Stimulated activated CD4-positive, alpha-beta T cell treated with anti-CD3 and anti-CD28 coated beads, Interleukin-12 subunit alpha, Interleukin-12 subunit beta, amount 100 ng/mL, for 24 hours (primary cell): ENCODE results near the gene SUMO2.
A peak's percentile ranks its signal among the peaks of the same experiment; 100 is the strongest.
"Not testable (repeated sequence)": the region's sequence is repeated elsewhere in the genome, so short reads cannot be mapped to it uniquely, and the experiment has no call there.

ENCODE experiments used
- DNase-seq, 2 experiments: peaks; one replicate each; pipeline ENCODE4 v3.0.0-alpha.2; 2020; ENCODE audit warnings: low read depth in 2 of 2

Gene SUMO2

DNA sequence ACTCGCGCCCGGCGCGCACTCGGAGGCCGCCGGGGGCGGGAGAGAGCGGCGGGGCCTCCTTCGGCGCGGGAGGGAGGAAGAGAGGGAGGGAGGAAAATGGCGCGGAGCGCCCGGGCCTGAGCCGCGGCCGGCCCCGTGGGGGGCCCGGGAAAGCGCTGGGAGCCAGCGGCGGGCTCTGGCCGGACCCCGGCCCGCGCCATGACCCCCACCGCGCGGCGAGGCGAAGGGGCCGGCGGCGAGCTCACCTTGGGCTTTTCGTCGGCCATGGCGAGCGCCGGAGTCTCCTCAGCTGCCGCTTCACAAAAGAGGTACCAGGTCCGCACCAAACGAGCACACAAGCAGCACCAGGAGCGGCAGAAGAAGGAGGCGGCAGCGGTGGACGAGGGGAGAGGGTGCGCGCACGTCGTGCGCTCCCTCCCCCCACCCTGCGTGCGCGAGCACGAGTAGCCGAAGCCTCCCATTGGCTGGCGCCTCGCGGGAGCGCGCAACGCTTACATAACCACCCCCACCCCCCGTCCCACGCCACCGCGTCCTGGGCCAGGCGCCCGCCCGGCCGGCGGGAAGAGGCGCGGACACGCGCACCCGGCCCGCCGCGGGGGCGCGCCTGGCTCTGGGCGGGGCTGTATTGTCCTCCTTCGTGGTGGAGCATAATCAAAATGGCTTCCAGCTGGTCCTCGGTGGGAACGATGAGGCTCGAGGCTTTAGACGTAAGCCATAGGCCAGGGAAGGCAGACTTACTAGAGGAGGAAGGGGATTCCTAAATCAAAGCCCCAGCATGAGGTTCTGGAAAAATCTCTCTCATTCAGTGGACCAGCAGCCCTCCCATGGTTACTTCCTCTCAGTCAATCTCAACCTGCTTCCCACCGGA is at the start of gene SUMO2:
Gene SUMO2 (minus strand): TSS at position 391 of the 868 bp plus-strand sequence. CDS start 125 bp downstream, at position 266.
- peak; percentile 94 for DNase-seq

DNA sequence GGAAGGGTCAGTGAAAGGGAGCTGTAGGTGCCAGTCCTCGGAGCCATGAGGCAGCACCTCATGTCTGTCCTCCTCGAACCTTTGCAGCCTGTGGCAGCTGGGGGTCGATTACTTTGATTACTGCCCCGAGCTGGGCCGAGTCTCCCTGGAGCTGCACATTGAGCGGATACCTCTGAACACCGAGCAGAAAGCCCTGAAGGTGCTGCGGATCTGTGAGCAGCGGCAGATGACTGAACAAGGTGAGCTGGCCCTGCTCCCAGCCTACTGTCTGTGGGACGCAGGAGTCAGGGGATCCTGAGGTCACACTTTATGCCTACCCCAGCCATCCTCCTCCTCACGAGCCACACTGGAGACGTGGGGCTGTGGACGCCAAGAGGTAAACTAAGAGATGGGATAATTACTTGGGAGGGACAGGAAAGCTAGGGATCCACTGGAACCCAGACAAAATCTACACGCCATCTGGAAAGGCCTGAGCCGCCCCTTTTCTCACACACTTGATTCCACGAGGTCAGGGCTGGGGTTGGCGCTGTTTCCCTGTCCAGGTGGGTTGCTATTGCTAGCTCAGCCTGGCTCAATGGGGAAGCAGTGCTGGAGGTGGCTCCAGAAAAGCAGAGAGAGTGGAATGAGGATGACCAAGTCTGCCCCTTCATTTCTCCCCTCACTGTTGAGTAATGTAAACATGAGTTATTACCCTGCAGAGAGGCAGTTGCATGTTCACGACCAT is 49.1 kb upstream of the SUMO2 start:
- no peak for DNase-seq

DNA sequence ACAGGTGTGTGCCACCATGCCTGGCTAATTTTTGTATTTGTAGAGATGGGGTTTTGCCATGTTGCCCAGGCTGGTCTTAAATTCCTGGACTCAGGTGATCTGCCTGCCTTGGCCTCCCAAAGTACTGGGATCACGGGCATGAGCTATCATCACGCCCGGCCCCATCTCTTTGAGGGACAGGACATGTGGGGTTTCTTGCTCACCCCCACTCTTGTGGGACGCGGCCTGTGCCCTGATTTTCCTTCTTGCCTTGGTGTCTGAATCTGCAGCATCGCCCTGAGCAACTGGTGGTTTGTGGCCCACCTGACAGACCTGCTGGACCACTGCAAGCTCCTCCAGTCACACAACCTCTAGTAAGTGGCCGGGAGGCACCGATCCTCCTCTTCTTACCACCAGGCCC is 48.3 kb upstream of the SUMO2 start:
- no peak for DNase-seq

DNA sequence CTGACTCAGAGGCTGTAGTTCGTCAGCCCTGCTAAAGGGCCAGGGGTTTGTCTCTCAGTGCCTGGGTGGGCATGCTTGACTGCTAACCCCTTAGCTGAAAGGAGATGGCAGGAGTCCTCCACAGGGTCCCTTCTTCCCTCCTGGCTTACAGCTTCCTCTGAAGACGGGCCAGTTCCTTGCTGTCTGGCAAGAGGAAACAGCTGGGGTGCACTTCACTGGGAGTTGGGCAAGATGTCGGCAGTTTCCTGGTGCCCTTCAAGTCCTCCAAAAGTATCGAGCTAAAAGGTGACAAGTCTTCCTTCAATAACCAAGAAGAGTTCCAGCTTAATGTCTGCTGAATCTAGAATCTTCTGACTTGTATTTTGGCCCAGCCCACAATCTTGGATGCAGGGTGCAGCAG is 46.1 kb upstream of the SUMO2 start:
- no peak for DNase-seq

DNA sequence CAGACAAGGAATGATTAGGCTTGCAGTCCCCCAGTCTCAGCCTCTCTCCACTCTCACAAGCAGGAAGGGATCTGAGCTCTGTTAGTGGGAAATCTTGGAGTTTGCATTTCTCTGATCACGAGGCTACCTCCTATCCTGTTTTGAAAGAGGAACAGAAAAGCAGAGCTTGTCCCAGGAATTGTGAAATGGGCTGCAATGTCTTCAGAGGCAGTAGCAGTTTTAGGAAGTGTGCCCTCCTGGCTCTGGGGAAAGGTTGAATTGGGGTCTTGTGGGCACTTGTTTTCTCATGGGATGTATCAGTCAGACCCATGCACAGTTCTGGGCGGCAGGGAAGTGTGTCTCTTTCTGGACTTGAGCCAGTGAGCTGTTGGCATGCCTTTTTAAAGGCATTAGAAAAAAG is 45.5 kb upstream of the SUMO2 start:
- no peak for DNase-seq

DNA sequence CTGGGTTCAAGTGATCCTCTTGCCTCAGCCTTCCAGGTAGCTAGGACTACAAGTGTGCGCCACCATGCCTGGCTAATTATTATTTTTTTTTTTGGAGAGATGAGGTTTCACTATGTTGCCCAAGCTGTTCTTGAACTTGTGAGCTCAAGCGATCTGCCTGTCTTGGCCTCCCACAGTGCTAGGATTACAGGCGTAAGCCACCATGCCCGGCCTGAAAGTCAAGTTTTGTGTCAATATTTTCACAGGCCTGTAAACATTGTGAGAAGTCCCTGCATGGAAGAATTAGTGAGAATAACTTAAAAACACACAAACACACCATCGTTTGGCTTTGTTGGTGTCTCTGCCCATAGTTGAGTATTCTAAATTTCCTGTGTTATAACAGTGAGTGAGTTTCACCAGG is 45.0 kb upstream of the SUMO2 start:
- no peak for DNase-seq

DNA sequence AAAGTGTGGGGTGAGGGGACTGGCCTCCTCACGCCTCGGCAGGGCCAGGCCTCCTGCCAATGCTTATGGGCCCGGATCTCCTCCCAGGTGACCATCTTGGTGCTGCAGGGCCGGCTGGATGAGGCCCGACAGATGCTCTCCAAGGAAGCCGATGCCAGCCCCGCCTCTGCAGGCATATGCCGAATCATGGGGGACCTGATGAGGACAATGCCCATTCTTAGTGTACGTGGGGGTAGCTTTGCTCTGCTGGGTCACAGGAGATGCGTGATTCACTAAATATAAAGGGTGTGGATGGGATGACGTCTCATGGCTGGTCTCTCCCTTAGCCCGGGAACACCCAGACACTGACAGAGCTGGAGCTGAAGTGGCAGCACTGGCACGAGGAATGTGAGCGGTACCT is 42.3 kb upstream of the SUMO2 start:
- no peak for DNase-seq

DNA sequence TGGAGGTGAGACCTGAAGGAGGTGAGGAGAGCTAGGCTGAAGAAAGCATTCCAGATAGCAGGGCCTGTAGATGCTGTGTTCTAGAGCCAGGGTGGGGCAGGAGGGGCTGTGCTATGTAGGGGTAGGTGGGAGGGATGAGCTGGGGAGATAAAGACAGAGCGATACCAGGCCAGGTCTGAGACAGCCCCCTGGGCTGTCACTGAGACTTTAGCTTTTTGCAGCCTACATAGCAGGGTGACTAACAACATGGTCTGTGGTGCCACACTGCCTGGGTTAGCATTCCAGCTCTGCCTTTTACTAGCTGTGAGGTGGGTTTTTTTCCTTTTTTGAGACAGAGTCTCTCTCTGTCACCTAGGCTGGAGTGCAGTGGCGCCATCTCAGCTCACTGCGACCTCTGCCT is 37.1 kb upstream of the SUMO2 start:
- no peak for DNase-seq

DNA sequence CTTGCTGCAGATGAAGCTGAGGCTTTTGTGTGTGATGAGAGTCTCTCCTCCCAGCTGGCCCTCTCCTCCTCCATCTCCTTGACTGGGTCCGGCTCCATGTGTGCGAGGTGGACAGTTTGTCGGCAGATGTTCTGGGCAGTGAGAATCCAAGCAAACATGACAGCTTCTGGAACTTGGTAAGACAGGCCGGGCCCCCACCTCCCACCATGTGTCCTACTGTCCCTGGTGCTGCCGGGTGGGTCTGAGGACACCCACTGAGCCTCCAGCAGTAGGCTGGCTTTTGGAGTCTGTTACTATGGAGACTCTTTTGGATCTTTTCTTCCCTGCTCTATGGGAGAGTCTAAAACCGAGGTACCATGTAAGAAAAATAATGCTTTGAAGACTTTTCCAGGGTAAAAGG is 35.4 kb upstream of the SUMO2 start:
- DNase-seq = no peak

DNA sequence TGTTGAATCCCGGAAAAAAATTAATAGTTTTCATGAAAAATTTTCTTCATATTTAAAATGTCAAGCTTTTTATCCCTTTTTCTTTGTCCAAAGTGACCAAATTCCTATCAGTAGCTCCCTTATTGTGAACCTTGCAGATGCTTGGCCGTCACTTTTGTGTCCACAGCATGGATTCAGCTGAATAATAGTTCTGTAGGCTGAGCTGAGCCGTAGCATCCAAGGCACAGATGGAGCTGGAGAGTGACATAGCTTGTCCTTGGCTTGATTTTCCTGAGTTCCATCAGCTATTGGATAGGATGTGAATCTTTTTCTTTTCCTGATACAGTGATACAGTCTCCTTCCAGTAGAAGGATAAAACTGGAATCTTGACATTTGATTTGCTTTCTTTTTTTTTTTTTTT is 26.3 kb upstream of the SUMO2 start:
- no peak for DNase-seq

DNA sequence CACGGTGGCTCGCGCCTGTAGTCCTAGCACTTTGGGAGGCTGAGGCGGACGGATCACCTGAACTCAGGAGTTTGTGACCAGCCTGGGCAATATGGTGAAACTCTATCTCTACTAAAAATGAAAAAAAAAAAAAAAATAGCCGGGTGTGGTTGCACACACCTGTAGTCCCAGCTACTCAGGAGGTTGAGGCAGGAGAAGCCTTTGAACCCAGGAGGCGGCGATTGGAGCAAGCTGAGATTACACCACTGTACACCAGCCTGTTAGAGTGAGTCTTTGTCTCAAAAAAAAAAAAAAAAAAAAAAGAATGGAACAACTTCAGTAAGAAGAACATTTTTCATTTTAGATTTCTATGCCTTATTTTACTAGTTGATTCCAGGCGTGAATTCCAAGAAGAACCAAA is 25.4 kb upstream of the SUMO2 start:
- no peak for DNase-seq

DNA sequence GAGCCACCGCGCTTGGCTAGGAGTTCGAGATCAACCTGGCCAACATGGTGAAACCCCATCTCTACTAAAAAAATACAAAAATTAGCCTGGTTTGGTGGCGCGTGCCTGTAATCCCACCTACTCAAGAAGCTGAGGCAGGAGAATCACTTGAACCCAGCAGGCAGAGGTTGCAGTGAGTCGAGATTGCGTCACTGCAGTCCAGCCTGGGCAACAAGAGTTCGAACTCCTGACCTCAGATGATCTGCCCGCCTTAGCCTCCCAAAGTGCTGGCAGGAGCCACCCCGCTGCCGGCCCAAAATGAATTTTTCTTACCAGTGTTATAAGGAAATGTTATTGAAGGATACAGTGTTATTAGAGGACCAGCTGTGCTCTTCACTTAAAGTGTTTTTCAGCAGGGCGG is 25.0 kb upstream of the SUMO2 start:
- no peak for DNase-seq

DNA sequence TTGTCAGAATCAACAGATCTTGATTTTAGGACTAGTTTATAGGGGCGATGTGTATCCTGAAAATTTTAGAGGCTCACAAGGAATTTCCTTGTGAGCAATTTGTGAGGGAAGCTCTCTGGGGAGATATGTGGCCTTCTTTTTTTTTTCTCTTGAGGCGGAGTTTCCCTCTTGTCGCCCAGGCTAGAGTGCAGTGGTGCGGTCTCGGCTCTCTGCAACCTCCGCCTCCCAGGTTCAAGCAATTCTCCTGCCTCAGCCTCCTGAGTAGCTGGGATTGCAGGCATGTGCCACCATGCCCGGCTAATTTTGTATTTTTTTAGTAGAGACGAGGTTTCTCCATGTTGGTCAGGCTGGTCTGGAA is 24.3 kb upstream of the SUMO2 start:
- DNase-seq = not testable (repeated sequence)

DNA sequence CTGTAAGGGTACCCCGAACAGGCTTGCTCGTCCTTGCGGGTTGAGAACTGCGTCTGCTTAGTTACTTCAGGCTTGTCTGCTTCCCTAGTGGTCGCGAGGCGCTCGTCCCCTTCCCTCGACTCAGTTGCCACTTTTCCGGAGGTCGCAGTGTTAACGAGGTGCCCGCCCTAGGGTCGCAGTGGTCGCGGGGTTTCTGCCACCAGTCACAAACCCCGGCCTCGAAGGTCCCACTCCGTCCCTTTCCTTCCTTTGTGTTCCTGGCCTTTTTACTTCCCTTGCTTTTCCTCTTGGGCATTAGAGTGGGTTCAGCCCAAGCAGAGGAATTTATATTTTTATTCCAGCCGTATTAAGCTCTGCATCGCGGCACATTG is 23.0 kb upstream of the SUMO2 start:
- no peak for DNase-seq

DNA sequence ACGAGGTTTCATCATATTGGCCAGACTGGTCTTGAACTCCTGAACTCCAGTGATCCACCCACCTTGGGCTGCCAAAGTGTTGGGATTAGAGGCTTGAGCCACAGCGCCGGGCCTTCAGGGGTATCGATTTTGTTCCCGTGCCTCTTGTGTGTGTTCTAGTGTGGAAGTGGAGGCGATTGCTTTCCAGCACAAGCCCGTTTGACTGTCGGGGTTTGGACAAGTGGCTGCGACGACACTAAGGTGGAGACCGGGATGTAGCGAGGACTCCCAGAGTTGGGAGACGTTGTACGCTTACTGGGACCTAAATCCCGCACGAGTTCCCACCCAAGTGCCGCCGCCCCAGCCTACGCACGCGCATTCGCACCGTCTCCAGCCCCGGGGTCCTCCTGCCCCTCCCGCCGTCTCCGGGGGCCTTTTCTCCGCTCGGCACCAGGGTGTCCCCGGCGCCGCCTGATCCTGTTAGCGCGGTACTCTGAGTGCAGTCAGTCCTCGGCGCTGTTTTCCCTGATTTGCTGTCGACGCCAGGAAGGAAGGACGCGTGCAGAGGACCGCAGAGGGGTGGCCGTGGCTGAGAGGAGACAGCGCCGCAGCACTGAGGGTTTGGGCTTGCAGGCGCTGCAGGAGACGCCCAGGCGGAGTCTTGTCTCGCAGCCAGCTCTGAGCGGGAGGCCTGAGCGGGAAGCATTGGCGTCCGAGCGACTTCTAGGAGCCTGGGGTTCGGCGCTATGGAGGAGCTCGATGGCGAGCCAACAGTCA is 22.5 kb upstream of the SUMO2 start, which contains the start of gene NUP85:
Gene NUP85 (plus strand): TSS at position 643 of the 756 bp plus-strand sequence. CDS start 83 bp downstream, at position 726.
- peak; percentile 85 to 92 for DNase-seq

DNA sequence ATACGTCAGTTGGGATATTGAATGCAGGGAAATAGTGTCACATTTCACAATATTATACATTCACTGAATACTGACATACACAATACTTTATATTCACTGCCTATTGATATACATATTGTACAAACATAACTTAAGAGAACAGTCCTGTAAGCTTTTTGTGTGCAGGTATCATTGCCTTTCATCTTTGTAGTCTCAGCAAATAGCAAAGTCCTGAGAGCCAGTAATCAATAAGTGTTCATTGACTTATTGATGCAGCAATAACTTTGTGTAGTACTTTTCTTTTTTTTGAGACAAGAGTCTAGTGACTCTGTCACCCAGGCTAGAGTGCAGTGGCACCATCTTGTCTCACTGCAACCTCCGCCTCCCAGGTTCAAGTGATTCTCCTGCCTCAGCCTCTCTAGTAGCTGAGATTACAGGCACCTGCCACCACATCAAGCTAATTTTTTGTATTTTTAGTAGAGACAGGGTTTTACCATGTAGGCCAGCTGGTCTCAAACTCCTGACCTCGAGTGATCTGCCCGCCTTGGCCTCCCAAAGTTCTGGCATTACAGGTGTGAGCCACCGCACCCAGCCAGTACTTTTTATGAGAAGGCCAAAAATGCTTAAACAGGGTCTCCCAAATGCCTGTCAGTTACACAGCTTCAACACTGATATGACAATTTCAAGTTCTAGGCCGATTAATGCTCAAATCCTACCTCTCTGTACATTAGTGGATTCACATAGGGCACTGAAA is 17.3 kb upstream of the SUMO2 start:
- no peak for DNase-seq

DNA sequence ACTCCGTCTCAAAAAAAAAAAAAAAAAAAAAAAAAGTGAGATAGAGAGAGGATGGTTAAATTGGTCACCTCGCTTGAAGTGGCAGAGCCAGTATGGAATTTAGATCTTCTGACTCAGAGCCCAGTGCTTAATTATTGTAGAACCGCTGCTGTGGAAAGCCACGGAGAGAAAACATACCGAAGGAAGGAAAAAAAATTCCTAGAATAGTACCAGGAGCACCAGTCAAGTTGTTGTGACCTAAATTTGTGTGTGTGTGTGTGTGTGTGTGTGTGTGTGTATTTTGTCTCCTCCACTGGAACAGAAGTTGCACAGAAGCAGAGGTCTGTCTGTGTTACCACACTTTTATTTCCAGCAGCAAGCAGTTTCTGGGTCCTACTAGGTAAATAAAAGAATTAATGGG is 12.1 kb upstream of the SUMO2 start:
- DNase-seq = no peak

DNA sequence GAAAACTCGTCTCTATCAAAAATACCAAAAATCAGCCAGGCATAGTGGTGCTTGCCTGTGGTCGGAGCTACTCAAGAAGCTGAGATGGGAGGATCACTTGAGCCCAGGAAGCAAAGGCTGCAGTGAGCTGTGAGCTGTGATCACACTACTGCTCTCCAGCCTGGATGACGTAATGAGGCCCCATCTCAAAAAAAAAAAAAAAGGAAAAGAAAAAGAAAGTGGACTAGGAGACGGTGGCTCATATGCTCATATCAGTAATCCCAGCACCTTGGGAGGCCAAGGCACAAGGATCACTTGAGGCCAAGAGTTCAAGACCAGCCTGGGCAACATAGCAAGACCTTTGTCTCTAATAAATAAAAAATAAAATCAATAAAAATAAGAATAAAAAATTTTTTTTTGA is 8.8 kb upstream of the SUMO2 start:
- DNase-seq = no peak

DNA sequence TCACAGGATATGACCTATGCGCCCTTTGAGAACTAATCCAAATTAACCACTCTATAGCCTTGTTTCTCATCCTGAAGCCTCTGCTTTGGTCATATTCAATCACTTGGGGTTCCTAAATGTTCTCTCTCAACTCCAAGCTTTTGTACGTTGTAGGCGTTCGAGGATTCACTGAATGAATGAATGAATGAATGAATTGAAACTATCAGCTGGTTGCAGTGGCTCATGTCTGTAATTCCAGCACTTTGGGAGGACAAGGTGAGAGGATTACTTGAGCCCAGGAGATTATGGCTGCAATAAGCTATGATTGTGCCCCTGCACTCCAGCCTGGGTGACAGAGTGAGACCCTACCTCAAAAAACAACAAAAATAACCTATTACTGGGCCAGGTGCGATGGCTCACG is 5.9 kb upstream of the SUMO2 start:
- no peak for DNase-seq

DNA sequence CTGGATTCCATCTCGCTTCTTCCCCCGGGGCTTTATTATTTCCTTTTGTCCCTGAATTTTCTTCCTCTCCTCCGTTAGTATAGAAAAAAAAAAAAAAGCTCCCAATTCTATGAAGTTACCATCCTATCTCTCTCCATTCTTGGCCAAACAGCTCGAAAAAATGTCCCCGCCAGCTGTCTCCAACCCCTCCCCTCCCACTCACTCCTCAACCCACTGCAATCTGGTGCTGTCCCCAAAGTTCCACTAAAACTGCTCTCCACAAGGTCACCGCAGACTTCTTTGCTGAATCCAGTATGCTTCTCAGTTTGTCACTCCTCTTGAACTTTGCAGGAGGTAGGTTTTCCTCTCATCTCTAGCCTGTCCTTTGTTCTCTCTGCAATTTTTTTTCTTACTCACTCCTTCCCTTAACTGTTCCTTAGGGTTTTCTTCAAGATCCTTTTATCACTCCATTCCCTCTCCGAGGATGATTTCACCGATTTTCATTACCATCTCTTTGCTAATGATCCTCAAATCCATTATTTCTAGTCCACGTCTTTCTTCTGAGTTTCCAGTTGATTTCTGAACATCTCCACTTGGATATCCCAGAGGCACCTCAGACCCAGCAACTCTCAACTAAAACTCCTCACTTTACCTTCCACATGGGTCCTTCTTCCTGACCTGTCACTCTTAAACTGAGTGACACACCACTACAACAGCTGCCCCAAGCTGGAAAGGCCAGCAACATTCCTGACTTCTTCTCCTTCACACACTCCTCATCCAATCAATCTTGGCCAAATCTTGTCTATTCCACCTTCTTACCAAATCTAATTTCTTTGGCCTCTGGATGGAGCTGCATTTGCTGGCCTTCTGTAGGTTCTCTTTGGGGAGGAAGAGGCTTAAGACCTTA is 1.5 kb upstream of the SUMO2 start:
- DNase-seq = no peak

DNA sequence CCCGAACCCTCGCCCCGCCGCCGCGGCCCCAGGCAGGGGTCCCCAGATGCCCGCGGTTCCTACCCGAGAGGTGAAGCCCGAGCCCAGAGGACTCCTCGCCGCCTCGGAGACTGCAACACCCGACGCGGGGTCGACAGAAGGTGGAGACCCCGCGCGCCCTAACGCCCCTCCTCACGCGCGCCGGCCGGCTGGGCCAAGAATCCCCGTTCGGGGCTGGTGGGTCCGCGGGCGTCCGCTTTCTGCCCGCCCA is 515 bp downstream of the SUMO2 start:
- DNase-seq = no peak
